HG02642 (cell line): ENCODE data around the gene SDHA.
A peak's percentile ranks its signal among the peaks of the same experiment; 100 is the strongest.

ENCODE experiments used
- ATAC-seq: cut with Tn5 transposase; IDR thresholded peaks from one replicate; pipeline ENCODE4 v1.9.1; 2021; ENCODE audit warnings: mild to moderate bottlenecking; ENCODE audit not compliant: unreplicated experiment, poor library complexity

SDHA gene

DNA sequence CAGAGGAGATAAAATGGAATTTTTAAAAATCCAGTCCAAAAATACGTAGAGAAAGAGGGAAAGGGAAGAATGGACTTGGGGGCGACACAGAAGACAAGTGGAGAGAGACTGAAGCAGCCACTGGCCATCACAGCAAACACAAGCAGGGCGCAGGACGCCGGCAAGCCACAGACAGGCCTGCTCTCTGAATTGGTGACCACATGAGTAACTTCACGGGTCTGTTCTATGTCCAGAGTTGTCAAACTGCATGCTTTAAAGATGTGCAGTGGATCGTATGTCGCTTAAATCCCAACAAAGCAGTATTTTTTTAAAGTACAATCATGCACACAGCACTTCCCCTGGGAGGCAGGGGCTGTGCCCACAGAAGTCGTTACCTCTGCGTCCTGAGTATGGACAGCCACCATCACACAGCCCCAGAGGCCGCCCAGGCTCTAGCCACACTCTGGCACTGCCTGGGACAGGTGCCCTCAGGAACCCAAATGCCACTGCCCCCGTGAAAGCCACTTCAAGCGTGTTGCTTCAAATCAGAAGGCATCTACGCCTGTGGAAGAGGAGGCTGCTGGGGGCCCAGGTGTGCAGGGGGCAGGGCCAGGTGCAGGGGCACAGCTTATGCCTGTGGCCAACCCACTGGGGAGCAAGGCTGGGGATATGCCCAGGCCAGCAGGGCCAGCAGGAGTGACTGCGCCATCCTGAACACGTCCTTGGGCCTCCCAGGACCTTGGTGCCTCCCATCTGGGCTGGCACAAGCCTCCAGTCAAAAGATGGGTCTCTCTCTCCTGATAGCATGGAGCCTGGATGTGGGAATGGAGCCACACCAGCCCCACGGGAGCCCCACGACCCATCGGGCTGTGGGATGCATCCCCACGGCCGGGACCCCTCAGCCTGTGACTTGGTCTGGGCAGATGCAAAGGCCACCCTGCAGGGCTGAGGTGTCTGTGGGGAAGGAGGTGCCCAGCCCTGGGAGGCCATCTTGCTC is 32.7 kb upstream of the SDHA start:
- ATAC-seq = no peak

GRCh38 chr5:186091-187041 is 31.8 kb upstream of the SDHA start:
- ATAC-seq = no peak

- no peak for ATAC-seq
These were observed 31.1 kb upstream of the SDHA start for GRCh38 chr5:187042-187431.

- ATAC-seq = no peak
These were observed 30.3 kb upstream of the SDHA start for GRCh38 chr5:187617-188451.

GRCh38 chr5:188488-189481 is 29.3 kb upstream of the SDHA start:
- ATAC-seq = peak; percentile 74

- ATAC-seq = no peak
These were observed 28.6 kb upstream of the SDHA start for GRCh38 chr5:189486-189885.

DNA sequence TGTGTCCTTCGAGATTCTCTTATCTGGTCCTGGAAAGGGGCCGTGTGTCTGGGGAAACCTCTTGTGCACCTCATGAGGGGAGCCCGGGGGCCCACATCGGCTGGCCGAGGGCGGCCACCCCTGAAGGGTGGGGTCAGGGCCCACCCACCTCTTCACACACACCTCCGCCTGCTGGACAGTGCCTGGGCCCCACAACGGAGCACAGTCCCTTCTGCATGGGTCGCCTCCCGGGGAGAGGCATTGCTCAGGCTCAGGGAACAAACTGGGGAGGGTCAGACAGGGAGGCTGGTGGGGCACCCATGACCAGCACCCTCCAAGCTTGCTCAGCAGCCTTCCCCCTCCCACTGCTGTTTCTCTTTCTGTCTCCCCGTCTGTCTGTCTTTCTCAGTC is 28.1 kb upstream of the SDHA start:
- ATAC-seq = no peak

DNA sequence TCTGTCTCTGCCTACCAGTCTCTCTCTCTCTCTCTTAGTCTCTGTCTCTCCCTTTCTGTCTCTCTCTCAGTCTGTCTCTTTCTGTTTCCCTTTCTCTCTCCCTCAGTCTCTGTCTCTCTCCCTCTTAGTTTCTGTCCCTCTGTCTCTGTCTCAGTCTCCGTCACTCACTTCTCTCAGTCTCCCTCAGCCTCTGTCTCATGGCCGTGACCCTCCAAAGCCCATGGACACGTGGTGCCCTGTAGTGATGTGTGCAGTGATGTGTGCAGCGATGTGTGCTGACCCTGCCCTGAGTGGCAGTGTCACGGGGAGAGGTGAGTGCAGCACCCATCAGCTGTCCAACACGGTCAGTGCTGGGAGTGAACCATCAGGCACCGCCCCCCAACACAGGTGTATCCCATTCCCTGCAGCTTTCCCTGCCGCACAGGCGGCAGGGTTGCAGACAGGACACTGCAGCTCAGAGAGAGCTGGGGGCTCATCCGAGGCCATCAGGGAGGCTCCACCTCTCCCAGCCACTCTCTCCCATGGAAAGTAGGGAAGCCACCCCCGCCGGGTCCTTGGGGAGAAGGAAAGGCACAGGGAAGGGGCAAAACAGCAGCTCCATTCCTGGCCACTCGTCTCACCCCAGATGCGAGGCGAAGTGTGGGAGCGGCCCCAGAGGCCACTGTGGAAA is 27.6 kb upstream of the SDHA start:
- ATAC-seq = peak; percentile 27

DNA sequence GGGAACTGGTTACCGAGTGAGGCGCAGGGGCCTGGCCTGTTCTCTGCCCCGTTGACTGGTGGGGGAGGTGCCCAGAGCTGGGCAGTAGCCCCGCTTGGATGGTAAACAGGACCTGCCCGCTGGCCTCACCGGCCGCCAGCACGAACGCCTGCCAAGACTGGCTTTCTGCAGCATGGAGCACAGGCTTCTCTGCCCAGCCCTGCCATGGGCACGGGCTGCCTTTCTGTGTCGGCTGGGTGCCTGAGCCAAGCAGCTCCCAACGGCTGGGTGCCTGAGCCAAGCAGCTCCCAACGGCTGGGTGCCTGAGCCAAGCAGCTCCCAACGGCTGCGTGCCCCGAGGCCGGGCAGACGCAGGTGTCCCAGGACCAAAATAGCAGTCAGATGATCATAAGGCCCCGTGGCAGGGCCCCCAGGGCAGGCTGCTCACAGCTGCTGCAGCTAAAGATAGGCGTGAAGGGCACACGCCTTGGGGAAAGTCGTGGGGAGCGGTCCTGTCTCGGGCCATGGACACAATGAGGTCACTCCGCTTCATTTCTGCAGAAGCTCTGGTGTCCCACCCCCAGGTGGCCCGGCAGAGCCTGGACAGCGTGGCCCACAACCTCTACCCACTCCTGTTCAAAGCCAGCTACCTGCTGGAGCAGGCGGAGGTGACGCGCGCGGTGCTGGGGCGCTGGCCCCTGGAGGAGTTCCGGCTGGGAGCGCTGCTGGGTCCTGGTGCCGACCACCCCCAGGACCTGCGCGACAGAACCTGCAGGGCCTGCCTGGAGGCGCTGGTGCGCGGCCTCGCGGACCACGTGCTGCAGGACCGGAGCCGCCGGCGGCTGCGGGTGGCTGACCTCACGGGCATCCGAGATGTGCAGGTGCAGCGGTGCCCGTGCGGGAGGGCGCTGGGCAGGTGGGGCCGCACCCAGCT is 26.8 kb upstream of the SDHA start, which contains the start of gene LRRC14B:
Gene LRRC14B, plus strand, starts transcription at position 460 of the 913 bp plus-strand sequence. Its CDS starts 44 bp downstream, at position 504.
- peak; percentile 48 for ATAC-seq

DNA sequence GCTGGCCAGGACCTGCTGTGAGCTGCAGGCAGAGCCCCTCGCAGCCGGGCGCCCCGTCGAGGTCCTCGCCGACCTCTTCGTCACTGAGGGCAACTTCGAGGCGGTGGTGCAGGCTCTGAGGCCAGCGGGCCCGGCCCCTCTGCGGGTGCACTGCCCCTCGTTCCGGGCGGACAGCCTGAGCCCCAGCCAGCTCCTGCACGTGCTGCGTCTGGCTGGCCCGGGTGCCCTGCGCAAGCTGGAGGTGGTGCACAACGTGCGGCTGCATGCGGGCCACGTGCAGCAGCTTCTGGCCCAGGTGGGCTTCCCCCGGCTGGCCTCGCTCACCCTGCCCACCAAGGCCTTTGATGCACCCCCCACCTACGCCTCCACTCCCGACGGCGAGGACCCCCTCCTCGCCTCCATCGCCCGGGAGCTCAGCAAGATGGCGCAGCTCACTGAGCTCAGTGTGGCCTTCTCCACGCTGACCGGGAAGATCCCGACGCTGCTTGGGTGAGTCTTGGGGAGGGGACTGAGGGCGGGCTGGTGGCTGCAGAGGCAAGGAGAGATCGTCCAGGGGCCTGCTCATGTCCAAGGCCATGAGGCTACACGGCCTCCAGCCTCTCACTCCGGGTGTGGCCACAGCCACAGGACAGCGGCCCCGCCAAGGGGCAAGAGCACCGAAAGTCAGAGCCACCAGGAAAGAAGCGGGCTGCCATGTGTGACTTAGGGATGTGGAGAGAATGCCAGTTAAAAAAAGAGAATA is 26.0 kb upstream of the SDHA start:
- no peak for ATAC-seq

- no peak for ATAC-seq
These were observed 25.5 kb upstream of the SDHA start for GRCh38 chr5:192691-192969.

DNA sequence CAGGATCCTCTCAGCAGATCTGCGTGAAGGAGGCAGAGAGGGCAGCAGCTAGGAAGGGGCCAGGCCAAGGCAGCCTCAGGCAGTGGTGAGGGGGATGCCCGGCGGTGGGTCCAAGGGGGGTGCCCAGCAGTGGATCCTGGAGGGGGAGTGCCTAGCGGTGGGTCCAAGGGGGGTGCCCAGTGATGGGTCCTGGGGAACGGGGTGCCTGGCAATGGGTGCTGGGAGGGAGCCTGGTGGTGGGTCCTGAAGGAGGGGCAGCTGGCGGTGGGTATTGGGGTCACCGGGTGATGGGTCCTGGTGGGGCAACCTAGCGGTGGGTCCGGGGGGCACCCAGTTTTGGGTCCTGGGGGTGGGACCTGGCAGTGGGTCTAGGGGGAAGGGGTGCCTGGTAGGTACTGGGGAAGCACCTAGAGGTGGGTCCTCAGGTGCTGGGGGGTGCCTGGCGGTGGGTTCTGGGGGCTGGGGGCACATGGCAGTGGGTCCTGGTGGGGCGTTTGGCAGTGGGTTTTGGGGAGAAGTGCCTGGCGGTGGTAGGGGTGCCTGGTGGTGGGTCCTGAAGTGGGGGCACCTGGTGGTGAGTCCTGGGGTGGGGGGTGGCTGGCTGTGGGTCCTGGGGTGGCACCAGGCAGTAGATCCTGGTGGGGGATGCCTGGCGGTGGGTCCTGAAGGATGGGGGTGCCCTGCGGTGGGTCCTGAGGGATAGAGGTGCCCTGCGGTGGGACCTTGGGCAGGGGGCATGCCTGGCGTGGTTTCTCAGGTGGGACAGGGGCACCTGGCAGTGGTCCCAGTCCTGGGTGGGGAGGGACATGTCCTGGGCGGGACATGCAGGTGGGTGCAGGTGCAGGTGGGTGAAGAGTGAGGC is 24.9 kb upstream of the SDHA start:
- no peak for ATAC-seq

- no peak for ATAC-seq
These were observed 24.0 kb upstream of the SDHA start for GRCh38 chr5:194102-194501.

DNA sequence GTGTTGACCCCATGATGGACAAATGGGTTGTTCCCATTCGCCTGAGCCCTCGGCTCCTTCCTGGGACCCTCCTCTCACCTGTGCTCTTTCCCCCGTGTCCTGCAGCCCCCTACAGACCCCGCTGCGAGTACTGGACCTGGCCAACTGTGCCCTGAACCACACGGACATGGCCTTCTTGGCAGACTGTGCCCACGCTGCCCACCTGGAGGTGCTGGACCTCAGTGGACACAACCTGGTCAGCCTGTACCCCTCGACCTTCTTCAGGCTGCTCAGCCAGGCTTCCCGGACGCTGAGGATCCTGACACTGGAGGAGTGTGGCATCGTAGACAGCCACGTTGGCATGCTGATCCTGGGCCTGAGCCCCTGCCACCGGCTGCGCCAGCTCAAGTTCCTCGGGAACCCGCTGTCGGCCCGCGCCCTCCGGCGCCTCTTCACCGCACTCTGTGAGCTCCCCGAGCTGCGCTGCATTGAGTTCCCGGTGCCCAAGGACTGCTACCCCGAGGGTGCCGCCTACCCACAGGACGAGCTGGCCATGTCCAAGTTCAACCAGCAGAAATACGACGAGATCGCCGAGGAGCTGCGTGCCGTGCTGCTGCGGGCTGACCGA is 23.4 kb upstream of the SDHA start:
- ATAC-seq = no peak

DNA sequence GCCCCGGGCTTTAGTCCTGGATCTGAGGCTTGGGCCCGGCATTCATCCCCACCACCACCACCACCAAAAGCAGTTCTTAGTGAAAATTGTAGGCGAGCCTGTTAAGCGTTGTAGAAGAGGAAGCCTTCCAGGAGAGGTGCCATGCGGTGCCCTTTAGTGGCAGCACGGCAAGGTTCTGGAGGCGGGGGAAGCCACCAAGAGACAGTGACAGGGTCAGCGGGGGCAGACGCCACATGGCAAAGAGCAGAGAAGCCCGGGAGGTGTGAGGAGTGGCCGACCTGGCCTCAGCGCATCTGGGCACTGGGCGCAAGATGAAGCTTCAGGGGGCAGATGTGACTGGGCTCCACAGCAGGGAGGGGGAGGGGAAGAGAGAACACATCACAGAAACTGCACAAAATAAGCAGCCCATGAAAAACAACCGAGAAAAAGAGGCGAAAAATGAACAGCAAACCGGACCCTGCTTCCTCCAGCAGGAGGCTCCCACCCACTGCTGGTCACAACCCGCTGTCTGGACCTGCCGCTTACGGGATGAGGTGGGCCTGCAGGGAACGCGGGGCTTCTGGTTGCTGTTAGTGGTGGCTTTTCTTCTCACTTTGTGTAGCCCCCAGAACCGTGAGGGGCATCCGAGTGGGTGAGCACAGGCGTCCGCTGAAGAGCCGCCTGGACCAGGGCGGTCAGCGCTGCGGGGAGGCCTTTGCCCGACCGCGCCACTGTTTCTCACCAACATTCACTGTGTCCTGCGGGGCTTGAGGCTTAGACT is 22.5 kb upstream of the SDHA start:
- no peak for ATAC-seq
